ENCODE data around the gene USP6. TPM values are rescaled to one million over a fixed set of nuclear protein-coding genes. Genes with fewer than 3 reads are reported as not detected.

USP6 gene
- polyA plus RNA-seq, 2 of the 4 experiments (the other 2 are of a cell fraction), result 0.01 to 0.04 TPM

GRCh38 chr17:5078106-5079028, 37.5 kb upstream of the USP6 start, which contains the start of gene ZFP3:
TSS of gene ZFP3 (plus strand) at chr17:5078467. CDS start at chr17:5091505, 13,038 bp downstream.
- POLR2A ChIA-PET, result interaction anchor here (1.0 kb wide), 1 partner anchor 111 kb away, joined by 3 read pairs; the partner anchor contains the start of gene SPAG7
- 17% methylated on average over 47 of the region's 75 CpGs for WGBS (ENCODE audit: missing lambda C conversion rate)
- Histone ChIP-seq H3K27ac (peak within 1 kb of the TSS; percentile 67 to 87), H3K4me2 (peak within 1 kb of the TSS; percentile 78), H3K4me3 (peak within 1 kb of the TSS; percentile 61), H3K4me1 (no peaks in the 10 kb centered on the region), H3K9me3 (peaks cover 67% of the 10 kb centered on the region)
- CTCF ChIA-PET, result interaction anchor here (0.6 to 1.6 kb wide), 6 partner anchors 11 to 114 kb away, joined by 3 to 6 read pairs (median 4); no protein-coding TSS in a partner anchor
- DNase-seq (ENCODE audit: low read depth in 1 of 2, low spot score in 1 of 2) (peak; percentile 70 to 92), FAIRE-seq (no peak), ATAC-seq (peak; percentile 96 to 98)
- TF ChIP-seq BHLHE40 (IDR thresholded peaks at IDR 0.05; ENCODE audit: low read depth, low read length) (no peak), HOXB13 (CRISPR knock-in tag; IDR thresholded peaks at IDR 0.05; ENCODE audit: low read depth) (no peak), TP53 (CRISPR knock-in tag; IDR thresholded peaks at IDR 0.05) (peak; percentile 64; the same call in 1 of the 2 replicates), E2F6 (IDR thresholded peaks at IDR 0.05; ENCODE audit: borderline replicate concordance, low read depth) (peak; percentile 95), FOSB (CRISPR knock-in tag; IDR thresholded peaks at IDR 0.05) (no peak), ZNF302 (CRISPR knock-in tag; IDR thresholded peaks at IDR 0.05) (no peak), RARB (CRISPR knock-in tag; IDR thresholded peaks at IDR 0.05) (no peak), ZFP36 (IDR thresholded peaks at IDR 0.05; ENCODE audit: borderline replicate concordance, partially characterized antibody) (no peak), NFE2L2 (conservative IDR thresholded peaks at IDR 0.05; ENCODE audit: low read length) (no peak), PBX3 (IDR thresholded peaks at IDR 0.05) (no peak), ATOH8 (CRISPR knock-in tag; IDR thresholded peaks at IDR 0.05; ENCODE audit: low read depth) (peak; percentile 45; the same call in 1 of the 2 replicates), BCL3 (IDR thresholded peaks at IDR 0.05) (no peak), JUN (IDR thresholded peaks at IDR 0.05) (peak in 1 of 2 experiments; percentile 31; a peak in 1 of 5 replicates), MYC (IDR thresholded peaks at IDR 0.05; ENCODE audit: borderline replicate concordance, low read length) (no peak; the same call in 1 of the 2 replicates), NPAS2 (CRISPR knock-in tag; IDR thresholded peaks at IDR 0.05; ENCODE audit: borderline replicate concordance) (peak; percentile 58; the same call in 1 of the 2 replicates), PHF8 (IDR thresholded peaks at IDR 0.05; ENCODE audit: borderline replicate concordance, low read depth) (no peak), MAFK (IDR thresholded peaks at IDR 0.05; ENCODE audit: partially characterized antibody) (no peak), MAX (IDR thresholded peaks at IDR 0.05) (peak; percentile 99), EHMT2 (IDR thresholded peaks at IDR 0.05; ENCODE audit: low read depth) (no peak), KDM5A (IDR thresholded peaks at IDR 0.05) (no peak), USF2 (IDR thresholded peaks at IDR 0.05) (peak; percentile 36; the same call in 1 of the 2 replicates), FOSL2 (IDR thresholded peaks at IDR 0.05) (no peak), FOSL2 (CRISPR knock-in tag; IDR thresholded peaks at IDR 0.05) (no peak), ZSCAN20 (CRISPR knock-in tag; IDR thresholded peaks at IDR 0.05) (no peak), POLR2A (IDR thresholded peaks at IDR 0.05; ENCODE audit: low read length) (peak; percentile 7), REST (IDR thresholded peaks at IDR 0.05) (no peak), RAD21 (conservative IDR thresholded peaks at IDR 0.05 in 1 of 2, IDR thresholded peaks at IDR 0.05 in 1 of 2) (no peak), HOXB5 (CRISPR knock-in tag; IDR thresholded peaks at IDR 0.05) (peak; percentile 79; the same call in 1 of the 2 replicates), HES2 (IDR thresholded peaks at IDR 0.05) (no peak), GATA3 (IDR thresholded peaks at IDR 0.05; ENCODE audit: borderline replicate concordance) (no peak), ZC3H11A (IDR thresholded peaks at IDR 0.05) (no peak)
